K562 (cell line): Measurements from ENCODE around the gene CLPSL2. TPM values are rescaled to one million over a fixed set of nuclear protein-coding genes. Genes with fewer than 3 reads are reported as not detected.

Experiments used
- ARID2 ChIP-seq: fragments of 450-650 bp; IDR thresholded peaks from 2 replicates; pipeline ENCODE4 v1.6.1; 2017; ENCODE audit warnings: antibody characterized with exemption, mild to moderate bottlenecking
- CC2D1A ChIP-seq: fragments of 450-650 bp; IDR thresholded peaks from 2 replicates; pipeline ENCODE4 v1.6.1; 2017; ENCODE audit warnings: mild to moderate bottlenecking
- DIDO1 ChIP-seq: fragments of 450-650 bp; IDR thresholded peaks from 2 replicates; pipeline ENCODE4 v1.6.1; 2016; ENCODE audit warnings: low read depth, missing biosample characterization, missing genetic modification characterization
- KLF13 ChIP-seq: fragments of 450-650 bp; IDR thresholded peaks from 2 replicates; pipeline ENCODE4 v1.6.1; 2016; ENCODE audit warnings: missing genetic modification characterization, low read depth, mild to moderate bottlenecking, missing compliant biosample characterization, moderate library complexity, borderline replicate concordance
- MECOM ChIP-seq: fragments of 250-450 bp; sonication (Bioruptor Pico); IDR thresholded peaks from 2 replicates; pipeline ENCODE4 v1.8.0; 2022; ENCODE audit warnings: inconsistent platforms
- NBN ChIP-seq: fragments of 450-650 bp; IDR thresholded peaks from 2 replicates; pipeline ENCODE4 v1.6.1; 2016; ENCODE audit warnings: low read depth, mild to moderate bottlenecking
- POLR2AphosphoS2 ChIP-seq: IDR thresholded peaks from 2 replicates; pipeline ENCODE4 v1.6.1; 2012; ENCODE audit warnings: low read length, improper control_type of control experiment
- ZBTB7A ChIP-seq: IDR thresholded peaks from 2 replicates; pipeline ENCODE4 v1.6.1; 2011; ENCODE audit warnings: low read depth, mild to moderate bottlenecking, low read length, moderate library complexity, borderline replicate concordance; ENCODE audit not compliant: control insufficient read depth
- polyA plus RNA-seq, 8 experiments: library from polyadenylated mRNA; depleted of rRNA in 4 of 8; stranded (reverse) in 5 of 8; unstranded in 3 of 8; fragments of >200 nt; fragmentation: Nextera tagmentation in 2 of 8; fragmentation: Illumina TruSeq in 1 of 8; extraction: Ambion mirVana in 2 of 8; extraction: Trizol in 1 of 8; gene quantifications; 2 replicates each; pipeline versions ENCODE4 v1.2.1 to v1.2.3, GENCODE V29; 2011 to 2014; ENCODE audit warnings: inconsistent platforms in 1 of 8, missing spikeins in 1 of 8
- total RNA-seq, 7 experiments: library from RNA; depleted of rRNA in 6 of 7; stranded (reverse); fragments of >200 nt in 6 of 7; fragmentation: Illumina TruSeq in 2 of 7; extraction: Trizol in 2 of 7; gene quantifications; 2 replicates each; pipeline versions ENCODE4 v1.2.1 to v1.2.3, GENCODE V29; 2011 to 2021; ENCODE audit warnings: low replicate concordance in 1 of 7
- TF ChIP-seq, protein P1 (sequence below): sonication (generic); formaldehyde crosslinking; IDR thresholded peaks from 2 replicates; pipeline ENCODE4 v1.8.1; 2023; ENCODE audit warnings: missing genetic modification reagents, mild to moderate bottlenecking, borderline replicate concordance
- TF ChIP-seq, protein P2 (sequence below): fragments of 250-450 bp; sonication (Bioruptor Pico); IDR thresholded peaks from 2 replicates; pipeline ENCODE4 v1.8.0; 2022; ENCODE audit warnings: inconsistent platforms

CLPSL2 gene
- total and polyA plus RNA-seq, 9 of the 15 experiments (the other 6 are each of a cell fraction or from before 2014, with no cell fraction given), result not detected

DNA sequence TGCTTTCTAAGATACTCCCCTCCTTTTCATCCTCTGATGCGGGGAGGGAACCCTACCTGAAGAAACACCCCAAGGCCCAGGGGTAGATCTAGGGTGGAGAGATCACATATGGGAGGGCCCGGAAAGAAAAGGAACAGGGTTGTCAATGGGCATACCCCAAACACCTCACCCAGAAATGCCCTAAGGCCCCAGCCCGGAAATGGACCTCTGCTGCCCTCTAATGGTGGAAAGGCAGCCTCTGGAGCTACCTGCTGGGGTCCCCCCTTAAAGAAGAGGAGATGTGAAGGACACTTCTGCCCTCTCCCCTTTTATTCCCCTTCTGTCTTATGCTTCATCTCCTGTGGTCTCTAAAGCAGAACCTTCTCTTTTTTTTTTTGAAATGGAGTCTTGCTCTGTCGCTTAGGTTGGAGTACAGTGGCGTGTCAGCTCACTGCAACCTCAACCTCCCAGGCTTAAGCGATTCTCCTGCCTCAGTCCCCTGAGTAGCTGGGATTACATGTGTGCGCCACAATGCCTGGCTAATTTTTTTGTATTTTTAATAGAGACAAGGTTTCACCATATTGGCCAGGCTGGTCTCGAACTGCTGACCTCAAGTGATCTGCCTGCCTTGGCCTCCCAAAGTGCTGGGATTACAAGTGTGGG is 40.0 kb upstream of the CLPSL2 start (continued):
- TF ChIP-seq POLR2AphosphoS2 (no peak), CC2D1A (peak; percentile 83), NBN (0 out of 2 replicates have a peak, but pooled peaks have one; percentile 44), MECOM (CRISPR knock-in tag) (0 out of 2 replicates have a peak, but pooled peaks have one; percentile 56), DIDO1 (0 out of 2 replicates have a peak, but pooled peaks have one; percentile 19), ARID2 (peak; percentile 81; the same call in 1 of the 2 replicates), KLF13 (tag) (no peak), ZBTB7A (0 out of 2 replicates have a peak, but pooled peaks have one; percentile 26)
- TF ChIP-seq, protein P1, sequence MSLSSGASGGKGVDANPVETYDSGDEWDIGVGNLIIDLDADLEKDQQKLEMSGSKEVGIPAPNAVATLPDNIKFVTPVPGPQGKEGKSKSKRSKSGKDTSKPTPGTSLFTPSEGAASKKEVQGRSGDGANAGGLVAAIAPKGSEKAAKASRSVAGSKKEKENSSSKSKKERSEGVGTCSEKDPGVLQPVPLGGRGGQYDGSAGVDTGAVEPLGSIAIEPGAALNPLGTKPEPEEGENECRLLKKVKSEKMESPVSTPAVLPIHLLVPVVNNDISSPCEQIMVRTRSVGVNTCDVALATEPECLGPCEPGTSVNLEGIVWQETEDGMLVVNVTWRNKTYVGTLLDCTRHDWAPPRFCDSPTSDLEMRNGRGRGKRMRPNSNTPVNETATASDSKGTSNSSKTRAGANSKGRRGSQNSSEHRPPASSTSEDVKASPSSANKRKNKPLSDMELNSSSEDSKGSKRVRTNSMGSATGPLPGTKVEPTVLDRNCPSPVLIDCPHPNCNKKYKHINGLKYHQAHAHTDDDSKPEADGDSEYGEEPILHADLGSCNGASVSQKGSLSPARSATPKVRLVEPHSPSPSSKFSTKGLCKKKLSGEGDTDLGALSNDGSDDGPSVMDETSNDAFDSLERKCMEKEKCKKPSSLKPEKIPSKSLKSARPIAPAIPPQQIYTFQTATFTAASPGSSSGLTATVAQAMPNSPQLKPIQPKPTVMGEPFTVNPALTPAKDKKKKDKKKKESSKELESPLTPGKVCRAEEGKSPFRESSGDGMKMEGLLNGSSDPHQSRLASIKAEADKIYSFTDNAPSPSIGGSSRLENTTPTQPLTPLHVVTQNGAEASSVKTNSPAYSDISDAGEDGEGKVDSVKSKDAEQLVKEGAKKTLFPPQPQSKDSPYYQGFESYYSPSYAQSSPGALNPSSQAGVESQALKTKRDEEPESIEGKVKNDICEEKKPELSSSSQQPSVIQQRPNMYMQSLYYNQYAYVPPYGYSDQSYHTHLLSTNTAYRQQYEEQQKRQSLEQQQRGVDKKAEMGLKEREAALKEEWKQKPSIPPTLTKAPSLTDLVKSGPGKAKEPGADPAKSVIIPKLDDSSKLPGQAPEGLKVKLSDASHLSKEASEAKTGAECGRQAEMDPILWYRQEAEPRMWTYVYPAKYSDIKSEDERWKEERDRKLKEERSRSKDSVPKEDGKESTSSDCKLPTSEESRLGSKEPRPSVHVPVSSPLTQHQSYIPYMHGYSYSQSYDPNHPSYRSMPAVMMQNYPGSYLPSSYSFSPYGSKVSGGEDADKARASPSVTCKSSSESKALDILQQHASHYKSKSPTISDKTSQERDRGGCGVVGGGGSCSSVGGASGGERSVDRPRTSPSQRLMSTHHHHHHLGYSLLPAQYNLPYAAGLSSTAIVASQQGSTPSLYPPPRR (CRISPR knock-in tag), result 0 out of 2 replicates have a peak, but pooled peaks have one; percentile 12
- TF ChIP-seq, protein P2, sequence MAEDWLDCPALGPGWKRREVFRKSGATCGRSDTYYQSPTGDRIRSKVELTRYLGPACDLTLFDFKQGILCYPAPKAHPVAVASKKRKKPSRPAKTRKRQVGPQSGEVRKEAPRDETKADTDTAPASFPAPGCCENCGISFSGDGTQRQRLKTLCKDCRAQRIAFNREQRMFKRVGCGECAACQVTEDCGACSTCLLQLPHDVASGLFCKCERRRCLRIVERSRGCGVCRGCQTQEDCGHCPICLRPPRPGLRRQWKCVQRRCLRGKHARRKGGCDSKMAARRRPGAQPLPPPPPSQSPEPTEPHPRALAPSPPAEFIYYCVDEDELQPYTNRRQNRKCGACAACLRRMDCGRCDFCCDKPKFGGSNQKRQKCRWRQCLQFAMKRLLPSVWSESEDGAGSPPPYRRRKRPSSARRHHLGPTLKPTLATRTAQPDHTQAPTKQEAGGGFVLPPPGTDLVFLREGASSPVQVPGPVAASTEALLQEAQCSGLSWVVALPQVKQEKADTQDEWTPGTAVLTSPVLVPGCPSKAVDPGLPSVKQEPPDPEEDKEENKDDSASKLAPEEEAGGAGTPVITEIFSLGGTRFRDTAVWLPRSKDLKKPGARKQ (CRISPR knock-in tag), result 0 out of 2 replicates have a peak, but pooled peaks have one; percentile 29
- TF ChIP-seq, all 486 proteins: peak for 32
